CD4-positive, alpha-beta T cell (primary cell): ENCODE results near the gene SCRN1. TPM values are rescaled to one million over a fixed set of nuclear protein-coding genes. Genes with fewer than 3 reads are reported as not detected.

Experiments
- ATAC-seq: fragments of 200-7000 bp; cut with Tn5 transposase; one replicate; pipeline ENCODE4 v1.10.0; 2022; ENCODE audit warnings: mild to moderate bottlenecking; ENCODE audit not compliant: poor library complexity
- CTCF ChIA-PET: fragments of 350-600 bp; sonication (Branson Sonifier 250); formaldehyde crosslinking; loops from one replicate; lab custom pipeline; 2021; ENCODE audit warnings: antibody characterized with exemption, inconsistent platforms; lab: Charles Lee
- POLR2A ChIA-PET: fragments of 350-600 bp; sonication (Branson Sonifier 250); formaldehyde crosslinking; loops from one replicate; lab custom pipeline; 2021; ENCODE audit warnings: antibody characterized with exemption, inconsistent platforms; lab: Charles Lee
- DNase-seq, 14 experiments: peaks; one replicate each; pipeline ENCODE4 v3.0.0-alpha.2; 2013 to 2020; ENCODE audit warnings: mixed read lengths in 2 of 14
- H3K27ac ChIP-seq, 2 donors: one replicate each; pipeline versions ENCODE4 v1.5.1 to v1.7.0; 2013; ENCODE audit warnings: low read length in 2 of 2, low read depth in 1 of 2, mild to moderate bottlenecking in 1 of 2
- H3K27me3 ChIP-seq, 2 experiments: 1 replicate in 1 of 2; 2 replicates in 1 of 2; pipeline versions ENCODE4 v1.6.1 to v1.7.0; 2013; ENCODE audit warnings: low read length in 2 of 2, control low read depth in 1 of 2, mild to moderate bottlenecking in 1 of 2, moderate library complexity in 1 of 2; ENCODE audit not compliant: insufficient read depth in 2 of 2, control insufficient read depth in 1 of 2
- H3K36me3 ChIP-seq: one replicate; pipeline ENCODE4 v1.6.1; 2013; ENCODE audit warnings: low read length, control low read depth; ENCODE audit not compliant: insufficient read depth
- H3K4me1 ChIP-seq: one replicate; pipeline ENCODE4 v1.6.1; 2013; ENCODE audit warnings: low read length, control low read depth; ENCODE audit not compliant: insufficient read depth
- H3K4me3 ChIP-seq: one replicate; pipeline ENCODE4 v1.5.1; 2013; ENCODE audit warnings: mild to moderate bottlenecking, low read length, moderate library complexity
- H3K9me3 ChIP-seq, 2 experiments: 1 replicate in 1 of 2; 2 replicates in 1 of 2; pipeline versions ENCODE4 v1.6.1 to v1.7.0; 2013; ENCODE audit warnings: low read length in 2 of 2, mild to moderate bottlenecking in 2 of 2, control low read depth in 1 of 2, moderate library complexity in 1 of 2; ENCODE audit not compliant: control insufficient read depth in 1 of 2, insufficient read depth in 1 of 2
- H3K27ac Mint-ChIP-seq: one replicate; pipeline ENCODE4 v1.8.0; 2020; ENCODE audit warnings: mixed read lengths
- H3K27me3 Mint-ChIP-seq: one replicate; pipeline ENCODE4 v1.8.0; 2021; ENCODE audit warnings: mixed read lengths
- H3K36me3 Mint-ChIP-seq: one replicate; pipeline ENCODE4 v1.8.0; 2021; ENCODE audit warnings: low read depth, mixed read lengths
- H3K4me1 Mint-ChIP-seq: one replicate; pipeline ENCODE4 v1.8.0; 2021; ENCODE audit warnings: low read depth, mixed read lengths
- H3K4me3 Mint-ChIP-seq: one replicate; pipeline ENCODE4 v1.8.0; 2020; ENCODE audit warnings: mild to moderate bottlenecking, mixed read lengths
- H3K9me3 Mint-ChIP-seq: one replicate; pipeline ENCODE4 v1.8.0; 2020; ENCODE audit warnings: mixed read lengths
- CTCF ChIP-seq: fragments of 200-600 bp; IDR thresholded peaks from one replicate; pipeline ENCODE4 v1.8.0; 2022; ENCODE audit warnings: antibody characterized with exemption, mild to moderate bottlenecking
- intact Hi-C, 2 experiments: fragments of 100-400 bp; cut with DNase I in 1 of 2; cut with micrococcal nuclease in 1 of 2; formaldehyde crosslinking; loops; one replicate each; pipeline versions ENCODE4 v1.15.1 to v1.9.0; 2023 to 2025; cut with DNase I, micrococcal nuclease
- total RNA-seq, 174 experiments: library from RNA in 2 of 174; stranded (reverse) in 2 of 174; gene quantifications; one replicate each; pipeline ENCODE4 v1.2.3 and lab custom pipeline; 2021 to 2026

The SCRN1 gene
- total RNA-seq, 2 experiments from 2014 or later: 2.4 to 3.2 TPM

GRCh38 chr7:30028749-30029635, 39.4 kb upstream of the SCRN1 start:
- ChIA-PET CTCF (interaction anchor here (0.6 to 4.3 kb wide), 2 partner anchors 33 to 459 kb away, joined by 3 to 18 read pairs; no protein-coding TSS in a partner anchor), POLR2A (interaction anchor here (0.6 to 3.3 kb wide), 6 partner anchors 11 to 449 kb away, joined by 3 to 21 read pairs (median 4); partner anchors contain the start of gene NOD1)
- H3K36me3 ChIP-seq: no peaks in the 10 kb centered on the region
- Mint-ChIP-seq H3K27me3 (no peaks in the 10 kb centered on the region), H3K36me3 (peaks cover 27% of the 10 kb centered on the region), H3K4me3 (no peak overlapping the region), H3K27ac (no peak overlapping the region), H3K4me1 (peaks cover 31% of the 10 kb centered on the region), H3K9me3 (no peaks in the 10 kb centered on the region)
- no peaks in the 10 kb centered on the region for H3K9me3 ChIP-seq
- peak in 10 of 14 experiments; percentile 5 to 67 (median 28) for DNase-seq
- peak overlapping the region; percentile 50 to 52 for H3K27ac ChIP-seq
- peaks cover 14% of the 10 kb centered on the region for H3K4me1 ChIP-seq
- H3K27me3 ChIP-seq: no peaks in the 10 kb centered on the region
- no peak for TF ChIP-seq CTCF
- H3K4me3 ChIP-seq: peak overlapping the region; percentile 70
- intact Hi-C loops: loop anchor here (2.0 to 10.0 kb wide), 7 partner anchors 32 to 568 kb away; partner anchors contain the start of genes MTURN (in 1 of the 2) and ZNRF2 (in 1 of the 2)
- ATAC-seq: peak; percentile 10

GRCh38 chr7:30028216-30028748, 38.7 kb upstream of the SCRN1 start, which contains the start of gene PLEKHA8:
PLEKHA8 (plus strand) TSS chr7:30028412; CDS start chr7:30028763, 351 bp downstream.
- DNase-seq: peak; percentile 77 to 92 (median 88)
- Histone ChIP-seq H3K36me3 (no peaks in the 10 kb centered on the region), H3K4me3 (peak within 1 kb of the TSS; percentile 70), H3K9me3 (no peaks in the 10 kb centered on the region), H3K27ac (peak within 1 kb of the TSS; percentile 50 to 52), H3K27me3 (no peaks in the 10 kb centered on the region), H3K4me1 (peaks cover 14% of the 10 kb centered on the region)
- intact Hi-C loops: loop anchor here (2.0 to 10.0 kb wide), 7 partner anchors 33 to 569 kb away; partner anchors contain the start of genes MTURN (in 1 of the 2) and ZNRF2 (in 1 of the 2)
- POLR2A ChIA-PET: interaction anchor here (0.6 to 3.3 kb wide), 5 partner anchors 8 to 40 kb away, joined by 3 to 21 read pairs (median 7); no protein-coding TSS in a partner anchor
- Mint-ChIP-seq H3K4me1 (peaks cover 38% of the 10 kb centered on the region), H3K27me3 (no peaks in the 10 kb centered on the region), H3K27ac (peak within 1 kb of the TSS; percentile 80), H3K4me3 (peak within 1 kb of the TSS; percentile 90), H3K36me3 (peaks cover 27% of the 10 kb centered on the region), H3K9me3 (no peaks in the 10 kb centered on the region)
- CTCF ChIA-PET: interaction anchor here (0.6 to 4.3 kb wide), 2 partner anchors 33 to 460 kb away, joined by 3 to 18 read pairs; no protein-coding TSS in a partner anchor
- TF ChIP-seq CTCF: no peak
- ATAC-seq: peak; percentile 38

GRCh38 chr7:30027740-30028215, 38.2 kb upstream of the SCRN1 start:
- Mint-ChIP-seq H3K36me3 (peaks cover 27% of the 10 kb centered on the region), H3K27me3 (no peaks in the 10 kb centered on the region), H3K9me3 (no peaks in the 10 kb centered on the region), H3K4me1 (peaks cover 42% of the 10 kb centered on the region), H3K27ac (peak overlapping the region; percentile 80), H3K4me3 (peak overlapping the region; percentile 90)
- CTCF ChIA-PET: interaction anchor here (4.3 kb wide), 1 partner anchor 34 kb away, joined by 18 read pairs; no protein-coding TSS in a partner anchor
- POLR2A ChIA-PET: interaction anchor here (0.9 to 3.3 kb wide), 8 partner anchors 9 to 566 kb away, joined by 3 to 21 read pairs (median 6); partner anchors contain the start of gene MTURN
- Histone ChIP-seq H3K27ac (peak overlapping the region; percentile 12 to 52), H3K4me3 (peak overlapping the region; percentile 70), H3K27me3 (no peaks in the 10 kb centered on the region), H3K4me1 (peaks cover 14% of the 10 kb centered on the region), H3K9me3 (no peaks in the 10 kb centered on the region), H3K36me3 (no peaks in the 10 kb centered on the region)
- ATAC-seq (no peak), DNase-seq (no peak)
- TF ChIP-seq CTCF: no peak
- intact Hi-C loops: loop anchor here (2.0 to 10.0 kb wide), 9 partner anchors 33 to 570 kb away; partner anchors contain the start of genes MTURN (in 1 of the 2) and ZNRF2 (in 1 of the 2)
